HL-60/S4 treated with phorbol 12-myristate 13-acetate at 8.2 ng/mL for 4 days and 3 days (cell line): ENCODE results near the gene DOCK11.

Experiments
- in situ Hi-C: fragments of 300-500 bp; cut with MboI; formaldehyde crosslinking; loops from 2 replicates; pipeline ENCODE4 v1.15.0; 2022; ENCODE audit warnings: low sequenced_read_pairs

The DOCK11 gene

GRCh38 chrX:118499295-118499694 lies 3.7 kb downstream of the DOCK11 start:
- in situ Hi-C loops = no loop called here

GRCh38 chrX:118502161-118502789 lies 6.7 kb downstream of the DOCK11 start:
- in situ Hi-C loops = no loop called here

- in situ Hi-C loops = no loop called here
Measured at GRCh38 chrX:118503260-118504041, 7.8 kb downstream of the DOCK11 start.

GRCh38 chrX:118504581-118504980 lies 9.0 kb downstream of the DOCK11 start:
- in situ Hi-C loops = no loop called here

- in situ Hi-C loops = no loop called here
Measured at GRCh38 chrX:118506805-118507480, 11.3 kb downstream of the DOCK11 start.

GRCh38 chrX:118507766-118508165 lies 12.2 kb downstream of the DOCK11 start:
- in situ Hi-C loops = no loop called here

- in situ Hi-C loops = no loop called here
Measured at GRCh38 chrX:118508221-118508620, 12.6 kb downstream of the DOCK11 start.

- in situ Hi-C loops = no loop called here
Measured at GRCh38 chrX:118508635-118509034, 13.0 kb downstream of the DOCK11 start.

- in situ Hi-C loops = no loop called here
Measured at GRCh38 chrX:118510111-118510510, 14.5 kb downstream of the DOCK11 start.

- in situ Hi-C loops = no loop called here
Measured at GRCh38 chrX:118513120-118513898, 17.7 kb downstream of the DOCK11 start.

- in situ Hi-C loops = no loop called here
Measured at GRCh38 chrX:118519411-118520215, 24.0 kb downstream of the DOCK11 start.

- in situ Hi-C loops = no loop called here
Measured at GRCh38 chrX:118520216-118521206, 24.9 kb downstream of the DOCK11 start.

- in situ Hi-C loops = no loop called here
Measured at GRCh38 chrX:118521435-118521834, 25.8 kb downstream of the DOCK11 start.

GRCh38 chrX:118522230-118522926 lies 26.8 kb downstream of the DOCK11 start:
- in situ Hi-C loops = no loop called here

- in situ Hi-C loops = no loop called here
Measured at GRCh38 chrX:118523920-118524319, 28.3 kb downstream of the DOCK11 start.

GRCh38 chrX:118524344-118524743 lies 28.7 kb downstream of the DOCK11 start:
- in situ Hi-C loops = no loop called here

- in situ Hi-C loops = no loop called here
Measured at GRCh38 chrX:118525174-118525730, 29.6 kb downstream of the DOCK11 start.

GRCh38 chrX:118526149-118526548 lies 30.5 kb downstream of the DOCK11 start:
- in situ Hi-C loops = no loop called here
